ENCODE data around the gene PTPN3. TPM values are rescaled to one million over a fixed set of nuclear protein-coding genes. Genes with fewer than 3 reads are reported as not detected.

The PTPN3 gene
- total and polyA plus RNA-seq, 9 of the 15 experiments (the other 6 are each of a cell fraction or from before 2014, with no cell fraction given): 0.02 TPM; not detected in 8

GRCh38 chr9:109418827-109419226 lies 79.3 kb downstream of the PTPN3 start (continued):
- no peak for TF ChIP-seq STAT5B (CRISPR knock-in tag; IDR thresholded peaks at IDR 0.05)
- TF ChIP-seq SOX6 (IDR thresholded peaks at IDR 0.05): no peak

GRCh38 chr9:109417585-109418544 lies 80.2 kb downstream of the PTPN3 start:
- no TSS peak for BruUV-seq (replicated peaks)
- Histone ChIP-seq H3K27ac (ENCODE audit: extremely low read depth, low read depth, low read length) (no peak overlapping the region), H2AFZ (ENCODE audit: low read depth, low read length) (no peak overlapping the region), H3K4me2 (ENCODE audit: insufficient read depth, low read length) (no peak overlapping the region), H4K20me1 (replicated peaks; ENCODE audit: control insufficient read depth, insufficient read depth, low read length) (no peaks in the 10 kb centered on the region; the same call in 1 of the 2 replicates), H3K9me1 (ENCODE audit: control insufficient read depth, insufficient read depth, low read length) (no peaks in the 10 kb centered on the region), H3K36me3 (ENCODE audit: control insufficient read depth, insufficient read depth, low read length) (no peaks in the 10 kb centered on the region), H3K79me2 (ENCODE audit: control insufficient read depth, insufficient read depth, low read length) (no peaks in the 10 kb centered on the region), H3K4me3 (no peak overlapping the region), H3K9ac (ENCODE audit: insufficient read depth in 1 of 2, low read depth in 2 of 2, low read length in 2 of 2) (no peak overlapping the region), H3K27me3 (ENCODE audit: control insufficient read depth in 2 of 2, insufficient read depth in 2 of 2, low read length in 2 of 2) (peaks cover 8 to 36% of the 10 kb centered on the region in 2 experiments; a peak in 4 of 5 replicates), H3K4me1 (replicated peaks in 1 of 2; ENCODE audit: control insufficient read depth in 2 of 2, insufficient read depth in 2 of 2, low read length in 2 of 2) (no peaks in the 10 kb centered on the region), H3K9me3 (replicated peaks; ENCODE audit: control insufficient read depth, insufficient read depth, low read depth, low read length) (no peaks in the 10 kb centered on the region)
- FAIRE-seq: no peak
- ATAC-seq: no peak
- intact Hi-C loops (cut with micrococcal nuclease) (no loop called here), in situ Hi-C loops (cut with MboI) (no loop called here)
- DNase-seq (ENCODE audit: extremely low read depth in 1 of 4, low spot score in 3 of 4): no peak
- POLR2A ChIA-PET: no interaction called here
- WGBS (ENCODE audit: insufficient coverage, low coverage, missing lambda C conversion rate): 1% methylated on average over 6 of the region's 6 CpGs
- CTCF ChIA-PET (ENCODE audit: low intra/inter-chr PET ratio): no interaction called here
- no peak for TF ChIP-seq ZBTB17 (CRISPR knock-in tag; IDR thresholded peaks at IDR 0.05)
- no peak for TF ChIP-seq OTX1 (CRISPR knock-in tag; IDR thresholded peaks at IDR 0.05)
- TF ChIP-seq ZNF57 (CRISPR knock-in tag; IDR thresholded peaks at IDR 0.05): no peak
- no peak for TF ChIP-seq ZNF609 (CRISPR knock-in tag; IDR thresholded peaks at IDR 0.05; ENCODE audit: borderline replicate concordance)
- no peak for TF ChIP-seq FOXA3 (CRISPR knock-in tag; conservative IDR thresholded peaks at IDR 0.05 in 1 of 2, IDR thresholded peaks at IDR 0.05 in 1 of 2)
- no peak for TF ChIP-seq SMAD2 (IDR thresholded peaks at IDR 0.05; ENCODE audit: low read depth, low read length)
- TF ChIP-seq GABPB2 (CRISPR knock-in tag; conservative IDR thresholded peaks at IDR 0.05): no peak
- TF ChIP-seq GTF3C2 (IDR thresholded peaks at IDR 0.05; ENCODE audit: borderline replicate concordance, extremely low read depth, insufficient read length): no peak
- TF ChIP-seq LEF1 (IDR thresholded peaks at IDR 0.05): no peak
- TF ChIP-seq HMGN3 (IDR thresholded peaks at IDR 0.05; ENCODE audit: borderline replicate concordance, extremely low read depth, insufficient read length, low read depth, low read length): no peak
